ENCODE results near the gene CRNKL1. TPM values are rescaled to one million over a fixed set of nuclear protein-coding genes. Genes with fewer than 3 reads are reported as not detected.

CRNKL1 gene
- total RNA-seq, 1 experiment from 2014 or later: 20.4 TPM

- TF ChIP-seq REST (IDR thresholded peaks at IDR 0.05; ENCODE audit: low read depth): no peak
- peak; percentile 67 for TF ChIP-seq ZFX (IDR thresholded peaks at IDR 0.05)
These were observed at the start of gene CRNKL1, which contains the start of gene CFAP61 (continued) for GRCh38 chr20:20052074-20052970.

GRCh38 chr20:20100881-20101280 lies 48.6 kb upstream of the CRNKL1 start:
- POLR2A ChIA-PET: no interaction called here
- Histone ChIP-seq H2AFZ (ENCODE audit: low read depth, low read length, poor library complexity, severe bottlenecking) (no peak overlapping the region), H4K20me1 (ENCODE audit: insufficient read depth) (no peaks in the 10 kb centered on the region), H3K9me3 (ENCODE audit: control insufficient read depth in 1 of 2, insufficient read depth in 1 of 2, low read depth in 1 of 2, low read length in 2 of 2) (no peaks in the 10 kb centered on the region), H3K27ac (ENCODE audit: low read depth, low read length) (no peak overlapping the region), H3K27me3 (ENCODE audit: insufficient read depth, low read length) (no peaks in the 10 kb centered on the region), H3K9me2 (ENCODE audit: insufficient read depth) (no peaks in the 10 kb centered on the region), H3K4me2 (ENCODE audit: low read length) (no peak overlapping the region), H3K79me2 (ENCODE audit: insufficient read depth, low read length) (no peaks in the 10 kb centered on the region), H3K4me1 (ENCODE audit: control insufficient read depth in 1 of 2, insufficient read depth in 2 of 2, low read length in 2 of 2) (no peaks in the 10 kb centered on the region), H3K9ac (ENCODE audit: low read length) (no peak overlapping the region), H3K4me3 (replicated peaks in 1 of 2; ENCODE audit: low read depth in 1 of 2, low read length in 2 of 2) (no peak overlapping the region), H3K36me3 (ENCODE audit: control insufficient read depth in 1 of 2, insufficient read depth in 2 of 2, low read length in 2 of 2) (no peaks in the 10 kb centered on the region)
- BruUV-seq (replicated peaks): no TSS peak
- CTCF ChIA-PET: no interaction called here
- ATAC-seq (no peak), DNase-seq (ENCODE audit: low read depth, low spot score) (no peak)
- TF ChIP-seq REST (IDR thresholded peaks at IDR 0.05; ENCODE audit: low read depth) (no peak), ZBTB33 (IDR thresholded peaks at IDR 0.05; ENCODE audit: extremely low read depth, insufficient replicate concordance, low read length) (no peak), POLR2AphosphoS5 (IDR thresholded peaks at IDR 0.05; ENCODE audit: low read depth, low read length) (no peak), ZFX (IDR thresholded peaks at IDR 0.05) (no peak), CBX3 (IDR thresholded peaks at IDR 0.05; ENCODE audit: low read depth) (no peak), MAX (IDR thresholded peaks at IDR 0.05) (no peak), TCF7L2 (IDR thresholded peaks at IDR 0.05; ENCODE audit: borderline replicate concordance, extremely low read depth, insufficient read depth, insufficient read length) (no peak), POLR2A (IDR thresholded peaks at IDR 0.05; ENCODE audit: borderline replicate concordance, extremely low read depth, insufficient read depth, insufficient read length) (no peak)
- RAD21 ChIA-PET (ENCODE audit: low non-redundant PET in 1 of 2, low total read pairs in 2 of 2, uncharacterized antibody in 2 of 2, unreplicated experiment in 2 of 2): no interaction called here
- intact Hi-C loops (cut with micrococcal nuclease): no loop called here
